Measurements from ENCODE around the gene EYA2.

Gene EYA2

GRCh38 chr20:47042464-47042863 is 147.8 kb downstream of the EYA2 start:
- no peak for TF ChIP-seq CTCF (conservative IDR thresholded peaks at IDR 0.05; ENCODE audit: low read length)
- no peak for DNase-seq (ENCODE audit: low read depth)

GRCh38 chr20:47043086-47043485 is 148.4 kb downstream of the EYA2 start:
- no peak overlapping the region for H3K4me3 ChIP-seq (ENCODE audit: low read length)
- DNase-seq (ENCODE audit: low read depth): no peak
- TF ChIP-seq CTCF (conservative IDR thresholded peaks at IDR 0.05; ENCODE audit: low read length): no peak

More at GRCh38 chr20:47042464-47042863, 147.8 kb downstream of the EYA2 start:
- H3K4me3 ChIP-seq (ENCODE audit: low read length): no peak overlapping the region

- H3K4me3 ChIP-seq (ENCODE audit: low read length): no peak overlapping the region
- no peak for DNase-seq (ENCODE audit: low read depth)
- no peak for TF ChIP-seq CTCF (conservative IDR thresholded peaks at IDR 0.05; ENCODE audit: low read length)
Observed at GRCh38 chr20:47044938-47045337, 150.3 kb downstream of the EYA2 start.

- H3K4me3 ChIP-seq (ENCODE audit: low read length): no peak overlapping the region
- no peak for DNase-seq (ENCODE audit: low read depth)
- TF ChIP-seq CTCF (conservative IDR thresholded peaks at IDR 0.05; ENCODE audit: low read length): no peak
Observed at GRCh38 chr20:47048054-47048453, 153.4 kb downstream of the EYA2 start.

- no peak for DNase-seq (ENCODE audit: low read depth)
- no peak for TF ChIP-seq CTCF (conservative IDR thresholded peaks at IDR 0.05; ENCODE audit: low read length)
- H3K4me3 ChIP-seq (ENCODE audit: low read length): no peak overlapping the region
Observed at GRCh38 chr20:47049771-47050170, 155.1 kb downstream of the EYA2 start.

GRCh38 chr20:47050996-47051395 is 156.4 kb downstream of the EYA2 start:
- no peak for DNase-seq (ENCODE audit: low read depth)
- no peak overlapping the region for H3K4me3 ChIP-seq (ENCODE audit: low read length)
- TF ChIP-seq CTCF (conservative IDR thresholded peaks at IDR 0.05; ENCODE audit: low read length): no peak

- DNase-seq (ENCODE audit: low read depth): no peak
- TF ChIP-seq CTCF (conservative IDR thresholded peaks at IDR 0.05; ENCODE audit: low read length): no peak
- no peak overlapping the region for H3K4me3 ChIP-seq (ENCODE audit: low read length)
Observed at GRCh38 chr20:47051936-47052526, 157.4 kb downstream of the EYA2 start.
